Activated CD4-positive, alpha-beta memory T cell treated with anti-CD3 and anti-CD28 coated beads, Interleukin-2, amount 10 ng/mL, durations not matched to agents 7 days and 5 days (primary cell): Measurements from ENCODE around the gene USP4. TPM values are rescaled to one million over a fixed set of nuclear protein-coding genes. Genes with fewer than 3 reads are reported as not detected.
A peak's percentile ranks its signal among the peaks of the same experiment; 100 is the strongest.

Experiments used
- CTCF ChIA-PET: fragments of 350-600 bp; sonication (Branson Sonifier 250); formaldehyde crosslinking; loops from one replicate; lab custom pipeline; 2021; ENCODE audit warnings: antibody characterized with exemption, inconsistent platforms; lab: Charles Lee
- POLR2A ChIA-PET: fragments of 350-600 bp; sonication (Branson Sonifier 250); formaldehyde crosslinking; loops from one replicate; lab custom pipeline; 2021; ENCODE audit warnings: antibody characterized with exemption; lab: Charles Lee
- DNase-seq: peaks from one replicate; pipeline ENCODE4 v3.0.0-alpha.2; 2020
- H3K27ac Mint-ChIP-seq: one replicate; pipeline ENCODE4 v1.8.0; 2021; ENCODE audit warnings: mild to moderate bottlenecking, mixed read lengths
- H3K27me3 Mint-ChIP-seq: one replicate; pipeline ENCODE4 v1.8.0; 2021; ENCODE audit warnings: mixed read lengths
- H3K36me3 Mint-ChIP-seq: one replicate; pipeline ENCODE4 v1.8.0; 2021; ENCODE audit warnings: low read depth, mixed read lengths
- H3K4me1 Mint-ChIP-seq: one replicate; pipeline ENCODE4 v1.8.0; 2021; ENCODE audit warnings: mixed read lengths
- H3K4me3 Mint-ChIP-seq: one replicate; pipeline ENCODE4 v1.8.0; 2021; ENCODE audit warnings: mild to moderate bottlenecking, mixed read lengths
- H3K9me3 Mint-ChIP-seq: one replicate; pipeline ENCODE4 v1.8.0; 2021; ENCODE audit warnings: mixed read lengths
- total RNA-seq, 2 experiments: library from RNA; stranded (reverse); gene quantifications; one replicate each; pipeline ENCODE4 v1.2.3, GENCODE V29; 2021

USP4 gene, protein sequence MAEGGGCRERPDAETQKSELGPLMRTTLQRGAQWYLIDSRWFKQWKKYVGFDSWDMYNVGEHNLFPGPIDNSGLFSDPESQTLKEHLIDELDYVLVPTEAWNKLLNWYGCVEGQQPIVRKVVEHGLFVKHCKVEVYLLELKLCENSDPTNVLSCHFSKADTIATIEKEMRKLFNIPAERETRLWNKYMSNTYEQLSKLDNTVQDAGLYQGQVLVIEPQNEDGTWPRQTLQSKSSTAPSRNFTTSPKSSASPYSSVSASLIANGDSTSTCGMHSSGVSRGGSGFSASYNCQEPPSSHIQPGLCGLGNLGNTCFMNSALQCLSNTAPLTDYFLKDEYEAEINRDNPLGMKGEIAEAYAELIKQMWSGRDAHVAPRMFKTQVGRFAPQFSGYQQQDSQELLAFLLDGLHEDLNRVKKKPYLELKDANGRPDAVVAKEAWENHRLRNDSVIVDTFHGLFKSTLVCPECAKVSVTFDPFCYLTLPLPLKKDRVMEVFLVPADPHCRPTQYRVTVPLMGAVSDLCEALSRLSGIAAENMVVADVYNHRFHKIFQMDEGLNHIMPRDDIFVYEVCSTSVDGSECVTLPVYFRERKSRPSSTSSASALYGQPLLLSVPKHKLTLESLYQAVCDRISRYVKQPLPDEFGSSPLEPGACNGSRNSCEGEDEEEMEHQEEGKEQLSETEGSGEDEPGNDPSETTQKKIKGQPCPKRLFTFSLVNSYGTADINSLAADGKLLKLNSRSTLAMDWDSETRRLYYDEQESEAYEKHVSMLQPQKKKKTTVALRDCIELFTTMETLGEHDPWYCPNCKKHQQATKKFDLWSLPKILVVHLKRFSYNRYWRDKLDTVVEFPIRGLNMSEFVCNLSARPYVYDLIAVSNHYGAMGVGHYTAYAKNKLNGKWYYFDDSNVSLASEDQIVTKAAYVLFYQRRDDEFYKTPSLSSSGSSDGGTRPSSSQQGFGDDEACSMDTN
- 10 to 100 TPM; 77.8 to 85.0 TPM for total RNA-seq

DNA sequence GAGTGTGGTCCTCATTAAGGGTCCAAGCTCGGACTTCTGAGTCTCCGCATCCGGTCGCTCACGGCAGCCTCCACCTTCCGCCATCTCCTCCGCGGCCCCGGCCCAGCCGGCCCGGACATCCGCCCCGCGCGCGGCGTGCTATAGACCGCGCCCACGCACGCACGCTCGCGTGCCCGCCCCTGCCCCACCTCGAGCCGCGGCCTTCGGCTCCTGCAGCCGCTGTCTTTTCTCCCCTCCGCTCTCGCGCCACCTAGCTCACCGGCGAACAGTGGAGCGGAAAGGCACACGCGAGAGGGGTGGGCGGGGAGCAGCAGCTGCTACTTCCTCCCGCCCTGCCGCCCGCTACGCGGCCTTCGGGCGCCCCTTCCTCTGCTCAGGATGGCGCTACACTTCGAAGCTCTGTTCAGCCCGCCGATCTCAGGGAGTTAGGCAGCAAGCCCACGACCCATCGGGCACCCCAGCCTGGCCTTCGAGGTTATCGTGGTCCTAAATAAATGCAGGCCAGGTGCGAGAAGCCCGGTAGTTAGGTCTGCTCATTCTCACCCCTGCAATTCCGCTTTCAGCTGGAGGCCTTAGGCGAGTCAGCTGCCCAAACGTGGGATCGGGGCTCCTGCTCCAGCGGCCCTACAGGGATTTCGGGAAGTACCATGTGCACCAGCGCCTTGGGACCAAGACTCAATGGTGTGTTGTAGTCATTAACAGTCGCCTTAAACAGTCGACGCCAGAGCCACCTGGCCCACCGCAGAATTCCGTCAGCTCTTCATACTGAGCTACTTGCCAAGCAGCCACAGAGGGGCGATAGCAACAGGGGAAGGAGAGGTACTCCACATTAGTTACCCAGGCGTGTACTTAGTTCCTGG is at the start of gene USP4:
Gene USP4, minus strand, starts transcription at position 113 of the 860 bp plus-strand sequence. Its CDS starts 29 bp downstream, at position 84.
- ChIA-PET POLR2A (interaction anchor here (0.6 to 4.1 kb wide), 44 partner anchors 10 to 1272 kb away, joined by 3 to 82 read pairs (median 4); partner anchors contain the start of genes AMT, CCDC51, CISH and DAG1), CTCF (interaction anchor here (0.6 to 3.5 kb wide), 44 partner anchors 10 to 906 kb away, joined by 3 to 37 read pairs (median 4); partner anchors contain the start of genes DAG1, GPX1, IMPDH2 and KLHDC8B)
- H3K4me1 Mint-ChIP-seq: peaks cover 42% of the 10 kb centered on the region
- peak; percentile 95 for DNase-seq
- H3K9me3 Mint-ChIP-seq: no peaks in the 10 kb centered on the region
- peak within 1 kb of the TSS; percentile 95 for H3K4me3 Mint-ChIP-seq
- H3K27me3 Mint-ChIP-seq: no peaks in the 10 kb centered on the region
- peaks cover 25% of the 10 kb centered on the region for H3K36me3 Mint-ChIP-seq
- H3K27ac Mint-ChIP-seq: peak within 1 kb of the TSS; percentile 98

- ChIA-PET POLR2A (interaction anchor here (0.7 to 2.5 kb wide), 4 partner anchors 12 to 49 kb away, joined by 3 to 11 read pairs (median 4); partner anchors contain the start of genes RHOA, TCTA and USP4), CTCF (no interaction called here)
- peaks cover 28% of the 10 kb centered on the region for H3K36me3 Mint-ChIP-seq
- DNase-seq: no peak
- peaks cover 27% of the 10 kb centered on the region for H3K4me1 Mint-ChIP-seq
- no peak overlapping the region for H3K4me3 Mint-ChIP-seq
- H3K27ac Mint-ChIP-seq: no peak overlapping the region
- H3K27me3 Mint-ChIP-seq: no peaks in the 10 kb centered on the region
- no peaks in the 10 kb centered on the region for H3K9me3 Mint-ChIP-seq
Observed at GRCh38 chr3:49389297-49389696, 49.4 kb upstream of the USP4 start.

- H3K4me1 Mint-ChIP-seq: peaks cover 30% of the 10 kb centered on the region
- H3K27ac Mint-ChIP-seq: no peak overlapping the region
- ChIA-PET POLR2A (interaction anchor here (0.7 to 2.5 kb wide), 3 partner anchors 24 to 48 kb away, joined by 3 to 11 read pairs (median 4); partner anchors contain the start of genes RHOA, TCTA and USP4), CTCF (interaction anchor here (1.0 kb wide), 1 partner anchor 61 kb away, joined by 4 read pairs; no protein-coding TSS in a partner anchor)
- no peak for DNase-seq
- no peak overlapping the region for H3K4me3 Mint-ChIP-seq
- no peaks in the 10 kb centered on the region for H3K27me3 Mint-ChIP-seq
- H3K9me3 Mint-ChIP-seq: no peaks in the 10 kb centered on the region
- H3K36me3 Mint-ChIP-seq: peaks cover 32% of the 10 kb centered on the region
Observed at GRCh38 chr3:49388289-49388820, 48.5 kb upstream of the USP4 start.

DNA sequence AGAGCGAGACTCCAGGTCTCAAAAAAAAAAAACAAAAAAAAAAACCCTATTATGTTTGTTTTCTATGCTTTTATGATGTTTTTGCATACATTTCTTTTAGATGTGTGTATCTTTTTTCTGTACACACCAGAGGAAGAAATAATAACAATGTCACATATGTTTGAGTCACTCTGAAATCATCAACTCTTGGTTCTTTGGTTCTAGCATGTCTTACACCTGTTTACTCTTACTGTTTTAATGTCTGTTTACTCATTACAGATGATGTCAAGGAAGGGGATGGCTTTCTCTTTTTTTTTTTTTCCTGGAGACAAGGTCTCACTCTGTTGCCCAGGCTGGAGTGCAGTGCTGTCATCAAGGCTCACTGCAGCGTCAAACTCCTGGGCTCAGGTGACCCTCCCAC is 47.9 kb upstream of the USP4 start:
- ChIA-PET POLR2A (interaction anchor here (2.5 kb wide), 1 partner anchor 48 kb away, joined by 11 read pairs; the partner anchor contains the start of gene USP4), CTCF (interaction anchor here (1.0 kb wide), 1 partner anchor 62 kb away, joined by 4 read pairs; no protein-coding TSS in a partner anchor)
- Mint-ChIP-seq H3K27me3 (no peaks in the 10 kb centered on the region), H3K27ac (peak overlapping the region; percentile 23), H3K4me1 (peaks cover 29% of the 10 kb centered on the region), H3K9me3 (no peaks in the 10 kb centered on the region), H3K36me3 (peaks cover 29% of the 10 kb centered on the region), H3K4me3 (no peak overlapping the region)
- no peak for DNase-seq

DNA sequence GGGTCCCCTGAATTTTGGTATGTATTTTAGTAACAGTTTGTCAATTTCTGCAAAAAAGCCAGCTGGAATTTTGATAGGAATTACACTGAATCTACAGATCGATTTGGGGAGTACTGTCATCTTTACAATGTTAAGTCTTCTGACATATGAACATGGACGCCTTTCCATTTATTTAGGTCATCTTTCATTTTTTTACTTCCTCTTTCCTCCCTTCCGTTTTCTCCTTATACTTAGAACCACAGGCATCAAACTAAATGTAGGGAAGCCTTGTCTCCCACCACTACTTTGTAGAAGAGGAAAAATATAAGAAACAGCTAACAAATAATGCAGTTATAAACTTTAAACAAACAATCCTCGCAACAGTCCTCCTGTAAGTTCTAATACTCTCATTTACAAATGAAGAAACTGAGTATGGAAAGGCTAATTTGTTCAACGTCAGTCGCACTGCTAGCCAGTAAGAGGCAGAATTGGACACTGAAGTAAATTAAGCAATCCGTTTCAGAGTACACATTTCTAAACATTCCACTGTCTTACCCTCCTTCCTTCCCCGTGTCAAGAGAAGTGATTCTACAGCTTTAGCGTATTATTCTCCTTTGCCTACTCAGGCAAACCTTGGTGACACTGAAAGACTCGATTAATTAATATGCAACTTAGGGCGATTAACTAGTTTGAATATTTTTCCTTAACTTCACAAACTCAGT is 46.4 kb upstream of the USP4 start:
- peaks cover 29% of the 10 kb centered on the region for H3K4me1 Mint-ChIP-seq
- CTCF ChIA-PET: interaction anchor here (1.2 kb wide), 1 partner anchor 64 kb away, joined by 4 read pairs; no protein-coding TSS in a partner anchor

GRCh38 chr3:49385617-49386016 is 45.8 kb upstream of the USP4 start:
- Mint-ChIP-seq H3K9me3 (no peaks in the 10 kb centered on the region), H3K27ac (no peak overlapping the region), H3K4me3 (no peak overlapping the region), H3K27me3 (no peaks in the 10 kb centered on the region), H3K4me1 (peaks cover 29% of the 10 kb centered on the region), H3K36me3 (peaks cover 29% of the 10 kb centered on the region)
- no peak for DNase-seq
- POLR2A ChIA-PET: interaction anchor here (2.0 kb wide), 1 partner anchor 26 kb away, joined by 5 read pairs; the partner anchor contains the start of genes RHOA and TCTA
- CTCF ChIA-PET: interaction anchor here (1.2 kb wide), 1 partner anchor 65 kb away, joined by 4 read pairs; no protein-coding TSS in a partner anchor

More for the DNA sequence above, 46.4 kb upstream of the USP4 start:
- H3K36me3 Mint-ChIP-seq: peaks cover 29% of the 10 kb centered on the region
- no peaks in the 10 kb centered on the region for H3K9me3 Mint-ChIP-seq
- DNase-seq: no peak
- no peaks in the 10 kb centered on the region for H3K27me3 Mint-ChIP-seq
- H3K4me3 Mint-ChIP-seq: no peak overlapping the region
- POLR2A ChIA-PET: no interaction called here
- H3K27ac Mint-ChIP-seq: no peak overlapping the region

GRCh38 chr3:49383387-49383786 is 43.5 kb upstream of the USP4 start:
- H3K4me3 Mint-ChIP-seq: no peak overlapping the region
- ChIA-PET CTCF (interaction anchor here (2.1 kb wide), 1 partner anchor 43 kb away, joined by 4 read pairs; the partner anchor contains the start of gene USP4), POLR2A (no interaction called here)
- H3K27ac Mint-ChIP-seq: peak overlapping the region; percentile 42
- H3K9me3 Mint-ChIP-seq: peaks cover 6% of the 10 kb centered on the region
- H3K4me1 Mint-ChIP-seq: peaks cover 36% of the 10 kb centered on the region
- H3K27me3 Mint-ChIP-seq: no peaks in the 10 kb centered on the region
- DNase-seq: no peak
- peaks cover 38% of the 10 kb centered on the region for H3K36me3 Mint-ChIP-seq

- Mint-ChIP-seq H3K9me3 (peaks cover 9% of the 10 kb centered on the region), H3K27ac (peak overlapping the region; percentile 50), H3K4me1 (peaks cover 31% of the 10 kb centered on the region), H3K36me3 (peaks cover 50% of the 10 kb centered on the region), H3K27me3 (no peaks in the 10 kb centered on the region), H3K4me3 (no peak overlapping the region)
- DNase-seq: no peak
- ChIA-PET CTCF (interaction anchor here (0.5 to 0.7 kb wide), 2 partner anchors 170 to 532 kb away, joined by 3 to 6 read pairs; no protein-coding TSS in a partner anchor), POLR2A (interaction anchor here (1.1 to 1.7 kb wide), 3 partner anchors 11 to 38 kb away, joined by 3 read pairs; partner anchors contain the start of gene RHOA)
Observed at GRCh38 chr3:49378249-49378895, 38.5 kb upstream of the USP4 start.

DNA sequence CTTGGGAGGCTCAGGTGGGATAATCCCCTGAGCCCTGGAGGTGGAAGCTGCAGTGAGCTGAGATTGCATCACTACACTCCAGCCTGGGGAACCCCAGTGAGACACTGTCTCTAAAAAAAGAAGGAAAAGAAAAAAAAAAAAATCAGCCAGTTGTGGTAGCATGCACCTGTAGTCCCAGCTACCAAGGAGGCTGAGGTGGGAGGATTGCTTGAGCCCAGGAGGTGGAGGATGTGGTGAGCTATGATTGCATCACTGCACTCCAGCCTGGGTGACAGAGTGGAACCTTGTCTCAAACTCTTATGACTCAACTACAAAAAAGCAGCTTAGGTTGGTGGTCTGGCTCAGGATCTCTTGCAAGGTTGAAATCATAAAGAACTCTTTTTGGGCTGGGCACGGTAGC is 37.6 kb upstream of the USP4 start:
- ChIA-PET CTCF (interaction anchor here (0.5 kb wide), 1 partner anchor 531 kb away, joined by 3 read pairs; no protein-coding TSS in a partner anchor), POLR2A (interaction anchor here (1.1 to 1.7 kb wide), 3 partner anchors 12 to 39 kb away, joined by 3 read pairs; partner anchors contain the start of gene RHOA)
- peaks cover 9% of the 10 kb centered on the region for H3K9me3 Mint-ChIP-seq
- peak overlapping the region; percentile 77 for H3K27ac Mint-ChIP-seq
- peaks cover 32% of the 10 kb centered on the region for H3K4me1 Mint-ChIP-seq
- no peaks in the 10 kb centered on the region for H3K27me3 Mint-ChIP-seq
- H3K4me3 Mint-ChIP-seq: no peak overlapping the region
- H3K36me3 Mint-ChIP-seq: peaks cover 58% of the 10 kb centered on the region
- peak; percentile 68 for DNase-seq

- no peak overlapping the region for H3K4me3 Mint-ChIP-seq
- no peak overlapping the region for H3K27ac Mint-ChIP-seq
- no peaks in the 10 kb centered on the region for H3K9me3 Mint-ChIP-seq
- CTCF ChIA-PET: interaction anchor here (0.6 kb wide), 1 partner anchor 172 kb away, joined by 3 read pairs; no protein-coding TSS in a partner anchor
- POLR2A ChIA-PET: no interaction called here
- H3K4me1 Mint-ChIP-seq: peaks cover 17% of the 10 kb centered on the region
- H3K27me3 Mint-ChIP-seq: no peaks in the 10 kb centered on the region
- peaks cover 68% of the 10 kb centered on the region for H3K36me3 Mint-ChIP-seq
- DNase-seq: no peak
Observed at GRCh38 chr3:49371946-49372345, 32.1 kb upstream of the USP4 start.
